Right kidney (tissue), 1 donor: ENCODE results near the gene SPACA7.

Source experiments
- DNase-seq: peaks from one replicate; pipeline ENCODE4 v3.0.0-alpha.2; 2016

The SPACA7 gene

GRCh38 chr13:112466132-112467058, 90.2 kb downstream of the SPACA7 start:
- DNase-seq: no peak

DNA sequence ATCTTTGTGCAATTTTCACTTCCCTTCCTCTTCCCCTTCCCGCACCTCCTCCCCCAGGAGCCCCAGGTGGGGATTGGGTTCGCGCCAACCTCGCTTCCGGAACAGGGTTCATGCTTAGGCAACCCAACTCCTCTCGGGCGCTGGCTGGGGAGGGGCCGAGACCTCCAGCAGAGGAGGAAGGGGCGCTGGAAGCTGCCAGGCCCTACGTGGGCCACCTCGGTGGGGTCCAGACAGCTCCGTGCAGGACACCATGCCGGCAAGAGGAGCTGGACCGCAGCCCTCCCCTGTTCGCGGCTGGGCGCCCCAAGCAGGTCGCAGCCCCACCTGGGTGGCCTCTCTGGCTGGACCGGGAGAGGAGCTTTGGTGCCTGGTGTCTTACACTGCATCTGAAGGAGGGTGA, 91.1 kb downstream of the SPACA7 start:
- no peak for DNase-seq

DNA sequence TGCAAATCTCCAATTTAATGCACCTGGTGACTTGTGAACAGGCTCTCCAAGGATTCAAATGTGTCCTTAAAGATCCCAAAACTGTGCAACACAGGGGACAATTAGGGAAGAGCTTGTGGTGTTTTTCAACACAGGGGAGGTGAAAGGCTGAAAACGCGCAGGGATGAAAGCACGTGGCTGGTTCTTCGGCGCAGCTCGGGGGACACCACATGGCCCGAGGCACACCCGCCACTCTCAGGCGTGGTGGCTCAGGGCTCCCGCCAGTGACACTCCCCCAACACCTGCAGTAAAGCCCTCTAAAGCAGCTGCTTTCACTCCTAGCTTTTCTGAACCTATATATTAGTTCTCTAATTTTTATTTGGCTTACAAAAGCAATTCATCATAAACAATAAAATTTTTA, 91.9 kb downstream of the SPACA7 start:
- no peak for DNase-seq

DNA sequence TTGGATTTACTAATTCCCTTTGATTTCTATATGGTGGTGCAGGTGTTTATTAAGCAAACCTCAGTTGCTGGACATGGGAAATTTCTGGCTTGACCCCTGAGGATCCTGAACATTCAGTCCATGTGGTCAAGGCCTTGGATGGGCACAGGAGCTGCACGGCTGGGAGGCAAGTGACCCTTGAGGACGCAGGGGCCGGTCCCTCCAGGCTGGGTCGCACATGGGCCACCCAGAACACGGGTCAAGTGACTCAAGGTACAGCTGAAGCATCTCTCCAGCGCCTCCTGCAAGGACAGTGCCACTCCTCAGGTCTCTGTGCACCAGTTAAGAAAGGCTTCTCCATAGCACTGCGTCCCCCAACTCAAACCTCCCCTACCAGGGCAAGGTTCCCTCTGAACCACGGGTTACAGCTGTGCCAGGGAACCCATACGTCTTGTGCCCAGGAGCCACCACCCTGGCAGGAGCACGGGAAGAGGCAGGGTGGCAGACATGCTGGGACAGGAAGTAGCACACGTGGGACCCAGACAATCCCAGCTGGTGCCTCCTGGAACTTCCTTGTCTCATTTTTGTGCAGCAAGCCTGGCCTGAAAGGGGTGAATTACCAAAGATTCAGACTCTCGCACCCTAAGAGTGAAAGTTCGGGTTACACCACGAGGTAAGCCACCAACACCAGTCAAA, 93.1 kb downstream of the SPACA7 start:
- DNase-seq: no peak

DNA sequence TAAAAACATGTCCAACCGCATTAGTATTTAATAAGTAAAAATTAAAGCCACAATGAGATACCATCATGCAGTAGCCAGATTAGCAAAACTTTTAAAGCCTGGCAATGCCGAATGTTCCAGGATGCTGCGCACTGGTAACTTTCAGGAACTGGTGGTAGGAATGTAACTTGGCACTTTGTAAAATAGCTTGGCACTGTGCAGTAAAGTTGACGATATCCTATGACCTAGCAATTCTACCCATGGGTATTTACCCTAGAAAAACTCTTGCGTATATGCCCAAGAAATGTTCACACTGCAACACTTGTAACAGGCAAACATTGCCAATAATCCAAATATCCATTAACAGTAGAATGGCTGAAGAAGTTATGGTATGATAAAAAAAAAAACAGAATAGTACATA, 97.7 kb downstream of the SPACA7 start:
- DNase-seq: no peak

DNA sequence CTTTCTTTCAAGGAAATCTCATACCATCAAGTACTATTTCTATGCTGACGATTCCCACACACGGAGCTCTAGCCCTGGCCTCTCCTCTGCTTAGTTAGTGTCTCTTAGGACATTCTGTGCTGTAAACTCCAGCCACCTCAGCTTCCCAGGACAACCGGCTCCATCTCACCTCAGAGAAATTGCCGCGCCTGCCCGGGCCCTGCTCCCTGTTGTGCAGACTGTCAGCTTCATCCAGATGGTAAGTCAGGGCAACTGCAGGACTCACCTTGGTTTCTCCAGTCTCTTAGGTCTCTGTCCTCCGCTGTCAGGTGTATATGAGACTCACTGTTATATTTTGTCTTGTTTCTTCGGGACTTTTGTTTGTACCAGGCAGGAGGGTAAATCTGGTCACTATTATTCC, 98.7 kb downstream of the SPACA7 start:
- no peak for DNase-seq

- DNase-seq: no peak
Measured at GRCh38 chr13:112475889-112476288, 99.7 kb downstream of the SPACA7 start.

- no peak for DNase-seq
Measured at GRCh38 chr13:112477070-112477619, 101.0 kb downstream of the SPACA7 start.

DNA sequence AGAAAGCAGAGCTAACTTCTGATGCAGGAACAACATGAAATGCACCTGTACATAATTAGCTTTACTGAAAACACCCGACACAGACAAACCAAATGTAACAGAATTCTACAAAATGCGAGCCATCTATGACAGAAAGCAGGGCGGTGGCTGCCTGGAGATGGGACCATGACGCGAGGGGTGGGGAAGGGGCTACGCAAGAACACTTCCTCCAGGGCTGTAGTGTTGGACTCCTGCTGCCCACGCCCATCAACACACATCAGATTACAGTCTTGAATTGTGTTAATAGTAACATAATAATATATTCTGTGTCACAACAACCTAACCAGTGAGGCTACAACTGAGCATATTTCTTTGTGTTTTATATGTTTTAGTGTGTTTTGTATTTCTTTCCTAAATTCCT, 103.2 kb downstream of the SPACA7 start:
- DNase-seq: no peak

DNA sequence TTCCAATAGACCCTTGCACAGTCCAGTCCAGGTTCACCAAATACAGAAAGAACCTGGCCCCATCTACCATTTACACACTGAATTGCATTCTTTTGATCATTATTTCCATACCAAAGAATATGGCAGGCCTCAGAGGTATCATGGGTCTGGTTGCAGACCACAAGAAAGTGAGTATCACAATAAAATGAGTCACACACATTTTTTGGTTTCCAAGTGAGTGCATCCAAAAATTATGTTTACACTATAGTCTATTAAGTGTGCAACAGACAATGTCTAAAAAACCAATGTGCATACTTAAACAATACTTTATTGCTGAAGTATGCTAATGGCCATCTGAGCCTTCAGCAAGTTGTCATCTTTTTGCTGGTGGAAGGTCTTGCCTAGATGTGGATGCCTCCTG, 105.3 kb downstream of the SPACA7 start:
- DNase-seq: no peak

GRCh38 chr13:112483299-112483698, 107.1 kb downstream of the SPACA7 start:
- no peak for DNase-seq
